Lower leg skin (tissue), 3 donors: ENCODE data around the gene ULK2.

Experiments used
- POLR2A ChIP-seq, 2 donors: fragments of 450-650 bp; IDR thresholded peaks; one replicate each; pipeline ENCODE4 v1.6.1; 2016 to 2017; ENCODE audit warnings: antibody characterized with exemption in 2 of 2, mild to moderate bottlenecking in 1 of 2, moderate library complexity in 1 of 2
- TF ChIP-seq, protein P1 (sequence below), 3 donors: fragments of 450-650 bp; IDR thresholded peaks; one replicate each; pipeline ENCODE4 v1.5.1; 2016; ENCODE audit warnings: antibody characterized with exemption in 3 of 3, mild to moderate bottlenecking in 3 of 3, moderate library complexity in 2 of 3

- TF ChIP-seq, protein P1, sequence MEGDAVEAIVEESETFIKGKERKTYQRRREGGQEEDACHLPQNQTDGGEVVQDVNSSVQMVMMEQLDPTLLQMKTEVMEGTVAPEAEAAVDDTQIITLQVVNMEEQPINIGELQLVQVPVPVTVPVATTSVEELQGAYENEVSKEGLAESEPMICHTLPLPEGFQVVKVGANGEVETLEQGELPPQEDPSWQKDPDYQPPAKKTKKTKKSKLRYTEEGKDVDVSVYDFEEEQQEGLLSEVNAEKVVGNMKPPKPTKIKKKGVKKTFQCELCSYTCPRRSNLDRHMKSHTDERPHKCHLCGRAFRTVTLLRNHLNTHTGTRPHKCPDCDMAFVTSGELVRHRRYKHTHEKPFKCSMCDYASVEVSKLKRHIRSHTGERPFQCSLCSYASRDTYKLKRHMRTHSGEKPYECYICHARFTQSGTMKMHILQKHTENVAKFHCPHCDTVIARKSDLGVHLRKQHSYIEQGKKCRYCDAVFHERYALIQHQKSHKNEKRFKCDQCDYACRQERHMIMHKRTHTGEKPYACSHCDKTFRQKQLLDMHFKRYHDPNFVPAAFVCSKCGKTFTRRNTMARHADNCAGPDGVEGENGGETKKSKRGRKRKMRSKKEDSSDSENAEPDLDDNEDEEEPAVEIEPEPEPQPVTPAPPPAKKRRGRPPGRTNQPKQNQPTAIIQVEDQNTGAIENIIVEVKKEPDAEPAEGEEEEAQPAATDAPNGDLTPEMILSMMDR (IDR thresholded peaks at IDR 0.05) = no peak
- no peak for TF ChIP-seq POLR2A (IDR thresholded peaks at IDR 0.05)
Observed at GRCh38 chr17:19781488-19782458, 86.0 kb downstream of the ULK2 start.
